ENCODE measurements around the gene TENT5D. TPM values are rescaled to one million over a fixed set of nuclear protein-coding genes. Genes with fewer than 3 reads are reported as not detected.

The TENT5D gene
- total RNA-seq, 1 experiment from 2014 or later, result not detected

DNA sequence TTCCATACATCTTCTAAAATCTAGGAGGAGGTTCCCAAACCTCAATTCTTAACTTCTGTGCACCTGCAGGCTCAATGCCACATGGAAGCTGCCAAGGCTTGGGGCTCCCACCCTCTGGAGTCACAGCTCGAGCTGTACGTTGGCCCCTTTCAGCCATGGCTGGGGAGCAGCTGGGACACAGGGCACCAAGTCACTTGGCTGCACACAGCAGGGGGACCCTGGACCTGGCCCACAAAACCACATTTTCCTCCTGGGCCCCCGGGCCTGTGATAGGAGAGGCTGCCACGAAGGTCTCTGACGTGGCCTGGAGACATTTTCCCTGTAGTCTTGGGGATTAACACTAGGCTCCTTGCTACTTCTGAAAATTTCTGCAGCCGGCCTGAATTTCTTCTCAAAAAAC is 8.2 kb upstream of the TENT5D start:
- H3F3A ChIP-seq (ENCODE audit: insufficient read depth, low read depth), result no peaks in the 10 kb centered on the region
- no peaks in the 10 kb centered on the region for H3K4me1 ChIP-seq (replicated peaks; ENCODE audit: insufficient read depth)
- H3K27ac ChIP-seq, result no peak overlapping the region
- POLR2A ChIA-PET (ENCODE audit: unreplicated experiment), result no interaction called here
- no peaks in the 10 kb centered on the region for H3K9me3 ChIP-seq (ENCODE audit: insufficient read depth, low read depth)
- no peak for TF ChIP-seq EZH2 (IDR thresholded peaks at IDR 0.05; ENCODE audit: low read depth)
- TF ChIP-seq, protein P1, sequence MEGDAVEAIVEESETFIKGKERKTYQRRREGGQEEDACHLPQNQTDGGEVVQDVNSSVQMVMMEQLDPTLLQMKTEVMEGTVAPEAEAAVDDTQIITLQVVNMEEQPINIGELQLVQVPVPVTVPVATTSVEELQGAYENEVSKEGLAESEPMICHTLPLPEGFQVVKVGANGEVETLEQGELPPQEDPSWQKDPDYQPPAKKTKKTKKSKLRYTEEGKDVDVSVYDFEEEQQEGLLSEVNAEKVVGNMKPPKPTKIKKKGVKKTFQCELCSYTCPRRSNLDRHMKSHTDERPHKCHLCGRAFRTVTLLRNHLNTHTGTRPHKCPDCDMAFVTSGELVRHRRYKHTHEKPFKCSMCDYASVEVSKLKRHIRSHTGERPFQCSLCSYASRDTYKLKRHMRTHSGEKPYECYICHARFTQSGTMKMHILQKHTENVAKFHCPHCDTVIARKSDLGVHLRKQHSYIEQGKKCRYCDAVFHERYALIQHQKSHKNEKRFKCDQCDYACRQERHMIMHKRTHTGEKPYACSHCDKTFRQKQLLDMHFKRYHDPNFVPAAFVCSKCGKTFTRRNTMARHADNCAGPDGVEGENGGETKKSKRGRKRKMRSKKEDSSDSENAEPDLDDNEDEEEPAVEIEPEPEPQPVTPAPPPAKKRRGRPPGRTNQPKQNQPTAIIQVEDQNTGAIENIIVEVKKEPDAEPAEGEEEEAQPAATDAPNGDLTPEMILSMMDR (conservative IDR thresholded peaks at IDR 0.05), result no peak
- no TSS peak for BruUV-seq (replicated peaks)
- no peak overlapping the region for H2AFZ ChIP-seq
- no peaks in the 10 kb centered on the region for H3K27me3 ChIP-seq (ENCODE audit: insufficient read depth, low read depth)
- no peaks in the 10 kb centered on the region for H3K36me3 ChIP-seq (ENCODE audit: low read depth)
- intact Hi-C loops (cut with micrococcal nuclease; ENCODE audit: unreplicated experiment), result no loop called here
- no peaks in the 10 kb centered on the region for H3K9me2 ChIP-seq (ENCODE audit: insufficient read depth)
- no peak overlapping the region for H3K4me2 ChIP-seq
- no peaks in the 10 kb centered on the region for H4K20me1 ChIP-seq (ENCODE audit: insufficient read depth)
- no peaks in the 10 kb centered on the region for H3K79me2 ChIP-seq (ENCODE audit: low read depth)
- no peak for DNase-seq
- CTCF ChIA-PET, result no interaction called here
- H3K4me3 ChIP-seq, result no peak overlapping the region

DNA sequence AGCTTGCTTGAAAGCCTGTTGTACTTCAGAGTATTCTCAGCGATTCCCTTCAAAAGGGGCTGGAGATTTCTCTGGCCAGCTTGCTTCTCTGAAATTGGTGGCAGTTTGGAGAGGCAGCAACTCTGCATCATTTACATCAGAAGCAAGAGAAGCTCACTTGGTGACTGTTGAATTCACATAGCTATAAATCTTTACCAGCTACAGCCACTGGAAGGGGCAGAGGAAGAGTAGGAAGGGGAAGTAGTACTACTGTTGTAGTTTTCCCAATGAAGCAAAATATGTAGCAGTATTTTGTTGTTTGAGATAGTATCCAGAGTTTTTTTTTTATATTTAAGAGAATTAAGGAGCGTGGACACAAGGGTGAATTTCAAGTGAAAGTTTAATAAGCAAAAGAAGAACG is 2.8 kb downstream of the TENT5D start:
- no peak for DNase-seq
- H3K4me3 ChIP-seq, result no peak overlapping the region
- H3K9me2 ChIP-seq (ENCODE audit: insufficient read depth), result no peaks in the 10 kb centered on the region
- H3K4me1 ChIP-seq (replicated peaks; ENCODE audit: insufficient read depth), result no peaks in the 10 kb centered on the region
- no peaks in the 10 kb centered on the region for H4K20me1 ChIP-seq (ENCODE audit: insufficient read depth)
- H3K79me2 ChIP-seq (ENCODE audit: low read depth), result no peaks in the 10 kb centered on the region
- TF ChIP-seq, protein P1 (conservative IDR thresholded peaks at IDR 0.05), result no peak
- TF ChIP-seq EZH2 (IDR thresholded peaks at IDR 0.05; ENCODE audit: low read depth), result no peak
- H3K27me3 ChIP-seq (ENCODE audit: insufficient read depth, low read depth), result no peaks in the 10 kb centered on the region
- intact Hi-C loops (cut with micrococcal nuclease; ENCODE audit: unreplicated experiment), result no loop called here
- POLR2A ChIA-PET (ENCODE audit: unreplicated experiment), result no interaction called here
- H3K9me3 ChIP-seq (ENCODE audit: insufficient read depth, low read depth), result no peaks in the 10 kb centered on the region
- no peak overlapping the region for H3K4me2 ChIP-seq
- CTCF ChIA-PET, result no interaction called here
- no peak overlapping the region for H3K27ac ChIP-seq
- no peak overlapping the region for H2AFZ ChIP-seq
- H3F3A ChIP-seq (ENCODE audit: insufficient read depth, low read depth), result no peaks in the 10 kb centered on the region
- H3K36me3 ChIP-seq (ENCODE audit: low read depth), result no peaks in the 10 kb centered on the region
- no TSS peak for BruUV-seq (replicated peaks)

DNA sequence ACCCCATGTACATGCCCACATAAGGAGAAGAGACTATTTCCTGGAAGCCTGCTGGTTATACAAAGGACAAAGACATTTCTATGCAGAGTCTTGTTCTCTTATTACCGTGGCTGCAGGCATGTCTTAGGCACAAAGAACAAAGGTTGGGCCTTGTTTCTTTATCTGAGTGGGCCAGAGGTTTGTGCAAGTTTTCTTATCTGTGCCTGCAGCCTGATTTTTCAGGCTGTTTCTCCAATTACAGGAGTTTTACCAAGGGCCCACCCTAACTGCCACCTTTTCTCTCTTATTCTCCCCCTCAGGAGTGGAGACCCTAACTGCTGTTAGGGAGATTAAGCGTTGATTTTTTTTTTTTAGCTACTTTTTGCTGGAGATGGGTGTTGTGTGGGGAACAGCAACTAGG is 3.5 kb downstream of the TENT5D start:
- Histone ChIP-seq H3K27ac (no peak overlapping the region), H4K20me1 (ENCODE audit: insufficient read depth) (no peaks in the 10 kb centered on the region), H3K9me2 (ENCODE audit: insufficient read depth) (no peaks in the 10 kb centered on the region), H2AFZ (no peak overlapping the region), H3K36me3 (ENCODE audit: low read depth) (no peaks in the 10 kb centered on the region), H3F3A (ENCODE audit: insufficient read depth, low read depth) (no peaks in the 10 kb centered on the region), H3K79me2 (ENCODE audit: low read depth) (no peaks in the 10 kb centered on the region), H3K9me3 (ENCODE audit: insufficient read depth, low read depth) (no peaks in the 10 kb centered on the region), H3K4me2 (no peak overlapping the region), H3K27me3 (ENCODE audit: insufficient read depth, low read depth) (no peaks in the 10 kb centered on the region), H3K4me1 (replicated peaks; ENCODE audit: insufficient read depth) (no peaks in the 10 kb centered on the region), H3K4me3 (no peak overlapping the region)
- ChIA-PET CTCF (no interaction called here), POLR2A (ENCODE audit: unreplicated experiment) (no interaction called here)
- intact Hi-C loops (cut with micrococcal nuclease; ENCODE audit: unreplicated experiment), result no loop called here
- no peak for DNase-seq
- TF ChIP-seq, protein P1 (conservative IDR thresholded peaks at IDR 0.05), result no peak
- TF ChIP-seq EZH2 (IDR thresholded peaks at IDR 0.05; ENCODE audit: low read depth), result no peak
- no TSS peak for BruUV-seq (replicated peaks)
